HG03469 (cell line): ENCODE data around the gene GRPEL1.
A peak's percentile ranks its signal among the peaks of the same experiment; 100 is the strongest.

Experiments used
- ATAC-seq: cut with Tn5 transposase; IDR thresholded peaks from one replicate; pipeline ENCODE4 v1.9.1; 2021; ENCODE audit warnings: mild to moderate bottlenecking, moderate library complexity, moderate number of reproducible peaks; ENCODE audit not compliant: unreplicated experiment

The GRPEL1 gene

DNA sequence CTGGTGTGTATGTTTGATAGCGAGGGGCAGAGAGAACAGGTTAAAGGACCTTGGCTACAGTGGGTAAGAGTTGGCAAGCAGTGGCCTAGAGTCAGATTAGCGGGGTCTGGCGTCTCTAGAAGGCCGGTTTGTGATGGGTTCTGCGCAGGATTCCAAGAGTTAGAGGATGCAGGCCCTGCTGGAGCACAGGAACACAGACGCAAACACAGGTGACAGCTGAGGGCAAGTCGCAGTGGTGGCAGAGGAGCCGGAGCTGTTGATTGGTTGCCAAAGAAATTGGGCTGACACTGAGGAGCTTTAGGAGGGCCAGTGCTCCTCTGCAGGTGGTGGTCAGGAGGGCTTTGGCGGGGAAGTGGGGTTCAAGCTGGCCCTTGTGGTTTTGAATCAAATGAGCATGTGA is 20.9 kb downstream of the GRPEL1 start:
- no peak for ATAC-seq

DNA sequence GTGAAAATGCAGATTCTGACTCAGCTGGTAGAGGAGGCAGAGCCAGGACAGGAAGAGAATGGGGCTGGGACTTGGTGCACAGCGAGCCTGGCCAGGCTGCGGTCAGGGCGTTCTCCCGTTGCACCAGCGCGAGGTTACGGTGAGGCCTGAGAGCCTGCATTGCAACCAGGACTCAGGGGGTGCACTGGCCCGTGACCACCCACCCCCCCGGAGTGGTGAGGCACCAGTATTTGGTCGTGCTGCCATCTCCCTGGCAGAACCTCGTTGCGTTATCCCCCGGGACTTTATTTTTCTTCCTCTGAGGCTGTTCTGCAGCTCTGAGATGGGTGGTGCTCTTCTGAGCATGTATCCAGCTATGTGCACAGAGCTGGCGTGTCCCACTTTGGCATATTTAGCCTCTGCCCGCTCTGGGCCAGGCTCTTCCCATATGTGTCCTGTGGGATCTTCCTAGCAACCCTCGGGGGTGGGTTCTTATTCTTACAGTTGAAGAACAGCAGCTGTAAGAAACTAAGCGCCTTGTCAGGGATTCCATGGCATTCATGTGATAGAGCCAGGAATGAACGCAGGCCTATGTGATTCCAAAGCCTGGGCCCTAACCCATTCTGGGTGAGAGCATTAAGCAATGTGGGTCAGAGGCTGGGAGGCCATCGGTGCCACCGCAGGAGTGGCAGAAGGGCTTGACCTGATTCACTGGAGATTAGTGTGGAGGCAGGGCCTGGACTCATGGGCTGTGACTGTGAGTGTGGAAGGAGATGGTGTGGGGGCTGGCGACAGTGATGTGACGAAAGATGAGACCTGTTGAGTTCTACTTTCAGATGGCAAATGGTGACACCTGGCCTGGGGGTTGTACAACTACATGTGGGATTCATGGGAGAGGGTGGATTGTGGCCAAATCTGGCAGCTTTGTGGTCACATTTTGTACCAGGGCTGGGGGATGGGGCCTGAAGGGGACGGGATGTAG is 21.6 kb downstream of the GRPEL1 start:
- ATAC-seq = peak; percentile 25

DNA sequence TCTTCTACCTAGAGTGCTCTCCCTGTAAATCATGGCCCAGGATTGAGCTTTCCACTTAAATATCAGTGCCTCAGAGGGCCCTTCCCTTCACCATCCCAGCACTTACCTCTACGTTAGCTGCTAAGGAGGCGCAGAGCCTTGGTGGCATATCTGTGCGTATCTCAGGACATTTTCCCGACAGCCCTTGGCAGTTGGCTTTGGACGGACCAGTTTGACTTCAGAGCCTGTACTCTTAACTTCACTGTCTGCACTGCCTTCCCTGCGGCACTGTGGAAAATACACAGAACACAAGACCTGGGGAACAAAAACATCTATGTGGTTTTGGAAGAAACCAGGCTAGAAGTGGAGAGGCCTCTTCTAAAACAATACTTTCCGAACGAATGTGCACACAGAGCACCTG is 22.3 kb downstream of the GRPEL1 start:
- ATAC-seq = no peak

DNA sequence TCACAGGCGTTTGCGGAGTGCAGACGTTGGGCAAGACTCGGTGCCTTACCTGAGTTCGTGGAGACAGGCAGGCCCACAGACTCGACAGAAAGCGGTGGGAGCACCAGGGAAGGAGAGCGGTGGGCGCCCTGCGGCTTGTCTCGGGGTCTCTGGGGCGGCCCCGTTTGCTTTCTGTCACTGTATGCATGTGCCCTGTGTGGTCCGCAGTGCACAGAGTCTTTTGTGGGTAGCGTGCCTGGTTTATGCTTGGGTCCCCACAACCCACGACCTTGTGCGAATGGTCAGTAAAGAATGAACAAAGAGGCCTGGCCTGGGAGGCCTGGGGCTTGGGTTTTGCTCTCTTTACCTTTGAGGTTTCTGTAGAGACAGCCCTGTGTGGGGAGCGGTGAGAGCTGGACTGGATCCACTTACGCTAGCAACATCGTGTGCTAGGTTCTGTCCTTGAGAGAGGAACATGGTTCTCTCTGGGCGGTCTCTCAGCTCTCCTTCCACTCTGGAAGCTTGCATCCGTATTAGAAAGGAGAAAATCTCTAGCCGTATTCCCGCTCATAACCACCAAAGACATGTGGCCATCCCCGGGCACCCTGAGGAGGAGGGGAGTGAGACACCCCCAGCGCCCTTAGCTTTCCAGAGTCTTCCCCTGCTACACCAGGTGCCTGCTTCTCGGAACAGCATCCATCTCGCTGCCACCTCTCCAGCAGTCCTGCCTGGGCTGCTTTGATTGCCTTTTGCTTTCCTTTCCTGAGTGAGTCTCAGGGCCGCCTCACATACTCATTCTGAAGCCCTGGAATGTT is 23.5 kb downstream of the GRPEL1 start:
- ATAC-seq = no peak

DNA sequence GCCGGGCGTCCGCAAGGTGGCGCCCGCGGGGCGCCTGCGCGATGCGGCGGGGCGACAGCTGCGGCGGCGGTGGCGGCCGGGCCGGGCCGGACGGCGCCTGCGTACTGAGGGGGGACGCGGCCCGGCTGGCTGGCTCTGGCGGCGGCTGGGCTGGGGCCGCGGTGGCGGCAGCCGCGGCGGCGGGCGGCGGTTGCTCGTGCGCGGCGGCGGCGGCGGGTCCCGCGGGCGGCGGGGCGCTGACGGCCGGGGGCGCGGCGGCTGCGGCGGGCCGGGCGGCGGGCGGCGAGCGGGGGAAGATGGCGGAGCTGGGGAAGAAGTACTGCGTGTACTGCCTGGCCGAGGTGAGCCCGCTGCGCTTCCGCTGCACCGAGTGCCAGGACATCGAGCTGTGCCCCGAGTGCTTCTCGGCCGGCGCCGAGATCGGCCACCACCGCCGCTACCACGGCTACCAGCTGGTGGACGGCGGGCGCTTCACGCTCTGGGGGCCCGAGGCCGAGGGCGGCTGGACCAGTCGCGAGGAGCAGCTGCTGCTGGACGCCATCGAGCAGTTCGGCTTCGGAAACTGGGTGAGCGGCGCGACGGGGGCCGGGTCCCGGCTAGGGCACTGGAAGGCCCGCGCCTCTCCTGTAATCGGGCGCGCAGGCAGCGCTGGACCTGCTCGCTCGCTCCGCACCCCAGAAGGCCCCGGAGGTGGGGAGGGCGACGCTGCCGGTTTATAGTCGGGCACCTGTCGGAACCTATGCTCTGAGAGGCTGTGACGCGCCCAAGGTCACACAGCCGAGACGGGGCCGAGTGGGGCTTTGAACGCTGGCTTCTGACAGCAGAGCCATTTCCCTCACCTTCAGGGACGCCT is 24.4 kb downstream of the GRPEL1 start, which contains the start of gene TADA2B:
TADA2B (plus strand) TSS at position 89 of the 853 bp plus-strand sequence; CDS start at position 297, 208 bp downstream.
- peak; percentile 4 for ATAC-seq

DNA sequence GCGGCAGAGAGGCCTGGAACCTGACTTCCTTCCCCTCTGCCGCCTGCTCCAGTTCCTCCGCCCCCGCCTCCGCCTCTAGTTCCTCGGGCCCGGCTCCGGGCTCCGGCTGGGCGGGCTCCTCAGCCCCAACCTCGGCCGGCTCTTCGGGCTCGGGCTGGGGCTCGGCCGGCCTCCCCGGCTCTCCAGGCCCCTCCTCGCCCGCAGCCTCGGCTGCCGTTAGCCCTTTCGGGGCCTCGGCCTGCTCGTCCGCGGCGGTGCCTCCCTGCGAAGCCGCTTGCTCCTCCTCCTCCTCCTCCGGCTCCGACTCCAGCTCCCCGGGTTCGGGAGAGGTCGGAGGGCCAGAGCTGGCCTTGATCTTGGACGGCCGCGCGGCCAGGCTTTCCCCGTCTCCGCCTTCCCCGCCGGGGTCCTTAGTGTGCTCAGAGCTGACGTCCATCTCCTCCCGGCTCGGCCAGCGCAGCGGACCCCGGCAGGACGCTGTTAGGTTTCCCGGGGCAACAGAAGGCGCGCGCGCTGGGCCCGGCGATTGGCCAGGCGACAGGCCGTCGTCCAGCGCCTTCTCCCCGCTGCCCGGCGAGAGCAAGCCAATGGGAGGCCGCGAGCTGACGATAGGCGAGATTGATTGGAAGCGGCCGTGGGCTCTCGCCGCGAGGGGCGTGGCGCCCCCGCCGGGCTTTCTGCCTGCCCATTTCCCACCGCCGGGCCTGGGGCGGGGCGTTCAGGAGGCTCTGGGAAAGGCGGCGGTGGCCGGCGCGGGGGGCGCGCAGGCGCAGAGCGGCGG is 25.2 kb downstream of the GRPEL1 start:
- ATAC-seq = peak; percentile 59

DNA sequence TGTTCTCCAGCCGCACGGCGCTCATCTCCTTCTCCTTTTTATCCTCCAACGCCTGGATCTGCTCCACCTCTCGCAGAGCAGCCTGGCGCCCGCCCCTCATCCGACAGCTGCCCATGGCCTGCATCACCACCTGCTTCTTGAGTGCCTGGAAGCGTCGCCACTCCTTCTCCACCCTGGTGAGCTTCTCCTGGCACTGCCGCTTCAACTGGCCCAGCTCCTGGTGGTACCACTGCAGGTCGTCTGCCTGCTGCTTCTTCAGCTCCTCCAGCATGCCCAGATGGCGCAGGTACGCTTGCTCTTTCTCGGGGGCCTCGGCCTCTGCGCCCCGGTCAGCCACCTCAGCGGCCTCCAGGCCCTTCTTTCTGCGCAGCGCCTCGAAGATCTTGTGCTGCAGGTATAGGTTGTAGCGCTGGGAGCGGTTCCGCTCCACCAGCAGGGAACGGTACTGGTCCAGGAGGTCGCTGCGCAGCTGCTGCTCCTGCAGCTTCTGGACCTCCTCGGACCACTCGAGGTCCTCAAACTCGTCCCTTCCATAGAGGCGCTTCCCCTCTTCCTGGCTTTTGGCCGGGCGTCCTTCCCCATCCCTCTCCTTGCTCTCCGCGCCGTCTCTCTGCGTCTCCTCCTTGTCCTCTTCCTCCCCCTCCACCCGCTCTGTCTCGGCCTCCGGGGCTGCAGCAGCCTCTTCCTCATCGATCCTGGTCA is 25.9 kb downstream of the GRPEL1 start:
- ATAC-seq = no peak

DNA sequence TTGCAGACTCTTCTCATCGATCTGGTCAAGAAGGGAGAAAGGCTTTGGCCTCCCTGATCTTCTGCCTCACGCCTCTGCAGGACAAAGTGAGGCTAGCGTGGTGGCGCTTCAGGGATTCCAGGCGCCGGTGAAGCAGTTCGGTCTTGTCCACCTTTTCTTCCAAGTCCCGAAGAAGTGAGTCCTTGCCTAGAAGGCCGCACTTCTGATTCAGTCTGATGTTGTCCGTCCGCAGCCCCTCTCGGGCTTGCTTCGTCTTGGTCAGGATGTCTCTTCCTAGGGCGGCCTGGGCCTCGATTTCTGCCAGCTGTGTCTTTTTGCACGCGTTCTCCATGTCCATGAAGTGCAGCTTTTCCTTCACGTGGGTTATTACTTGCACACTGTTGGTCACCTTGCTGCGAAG is 26.6 kb downstream of the GRPEL1 start:
- no peak for ATAC-seq

DNA sequence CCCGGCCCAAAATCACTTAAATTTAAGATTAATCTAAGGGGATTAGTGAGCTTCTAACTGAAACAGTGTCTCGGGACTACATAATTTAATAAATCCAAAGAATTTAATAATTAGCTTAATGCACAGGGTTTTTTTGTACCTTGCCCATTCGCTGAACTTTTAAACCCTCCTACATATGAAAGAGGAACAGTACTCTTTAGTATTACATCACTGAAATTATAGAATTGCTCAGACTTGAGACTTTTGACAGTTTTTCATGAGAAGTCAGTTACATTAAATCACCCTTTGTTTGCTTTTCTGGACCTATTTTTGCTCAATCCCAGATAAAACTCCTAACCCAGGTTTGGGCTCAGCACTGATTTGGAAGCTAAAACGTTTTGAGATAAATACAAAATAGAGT is 27.1 kb downstream of the GRPEL1 start:
- no peak for ATAC-seq

DNA sequence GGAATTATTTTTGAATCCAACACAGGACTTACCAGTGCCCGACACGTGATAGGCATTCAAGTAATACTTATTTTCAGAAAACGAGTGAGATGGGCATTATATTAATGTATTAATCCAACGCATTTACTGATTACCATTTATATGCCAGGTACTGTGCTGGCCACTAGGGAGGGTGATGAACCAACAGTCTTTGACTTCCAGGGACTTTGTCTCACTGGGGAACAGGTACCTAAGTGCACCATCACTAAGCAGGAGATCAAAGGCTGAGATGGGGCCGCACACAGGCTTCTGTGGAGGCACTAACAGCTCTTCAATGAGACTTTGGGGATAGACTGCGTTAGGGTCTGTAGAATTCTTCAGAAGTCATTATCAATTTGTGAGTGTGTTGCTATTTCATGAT is 30.4 kb downstream of the GRPEL1 start:
- ATAC-seq = no peak

DNA sequence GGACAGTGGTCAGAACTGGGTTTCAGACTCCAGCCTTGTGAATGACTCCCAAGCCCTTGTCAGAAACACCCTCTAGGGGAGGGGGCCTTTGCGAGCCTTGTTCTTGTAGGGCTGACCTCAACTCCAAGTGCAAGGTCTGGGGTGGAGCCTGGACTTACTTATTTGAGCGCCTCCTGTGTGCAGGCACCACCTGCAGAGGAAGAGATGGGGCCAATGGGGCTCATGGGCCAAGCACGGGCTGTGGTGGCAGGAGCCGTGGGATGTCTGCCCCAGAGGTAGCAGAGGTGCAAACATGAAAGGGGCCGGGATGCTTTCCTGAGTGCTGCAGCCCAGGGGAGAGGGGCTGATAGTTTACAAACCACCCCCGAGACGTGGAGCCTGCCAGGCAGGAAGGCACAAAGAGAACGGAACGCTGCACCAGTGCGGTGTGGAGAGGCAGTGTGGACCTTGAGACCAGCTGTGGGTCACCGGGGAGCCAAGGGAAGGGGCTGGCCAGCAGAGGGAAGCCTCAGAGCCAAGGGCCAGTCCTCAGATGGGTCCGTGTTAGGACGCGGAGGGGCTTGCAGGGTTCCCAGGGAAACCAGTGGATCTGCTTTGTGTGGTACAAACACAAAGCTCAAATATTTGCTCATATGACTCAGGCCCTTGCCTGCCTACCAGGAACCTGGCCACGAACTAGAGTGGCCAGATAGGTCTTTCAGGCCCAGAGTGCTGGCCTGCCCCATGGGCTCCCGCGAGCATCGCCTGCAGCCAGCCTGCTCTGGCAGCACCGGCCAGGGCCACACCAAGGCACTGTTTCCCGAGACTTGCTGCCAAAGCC is 33.4 kb downstream of the GRPEL1 start:
- ATAC-seq = no peak

DNA sequence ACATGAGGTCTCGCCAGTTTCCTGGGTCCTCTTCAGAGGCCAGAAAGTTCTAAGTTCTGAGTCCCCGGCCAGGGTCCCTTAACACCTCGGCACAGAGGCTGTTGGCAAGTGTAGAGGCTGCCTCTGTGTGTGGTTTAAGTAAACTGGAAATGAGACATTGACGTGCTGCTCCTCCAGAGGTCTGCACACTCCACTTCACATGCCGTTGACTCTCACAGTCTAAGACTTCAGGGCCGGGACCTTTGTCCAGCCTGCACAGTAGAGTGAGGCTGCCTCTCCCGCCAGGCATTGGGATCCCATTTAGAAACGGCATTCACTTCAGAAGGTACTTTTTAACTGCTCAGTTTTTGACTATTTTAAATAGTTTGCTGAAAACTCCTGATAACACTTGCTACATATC is 35.3 kb downstream of the GRPEL1 start:
- ATAC-seq = no peak

DNA sequence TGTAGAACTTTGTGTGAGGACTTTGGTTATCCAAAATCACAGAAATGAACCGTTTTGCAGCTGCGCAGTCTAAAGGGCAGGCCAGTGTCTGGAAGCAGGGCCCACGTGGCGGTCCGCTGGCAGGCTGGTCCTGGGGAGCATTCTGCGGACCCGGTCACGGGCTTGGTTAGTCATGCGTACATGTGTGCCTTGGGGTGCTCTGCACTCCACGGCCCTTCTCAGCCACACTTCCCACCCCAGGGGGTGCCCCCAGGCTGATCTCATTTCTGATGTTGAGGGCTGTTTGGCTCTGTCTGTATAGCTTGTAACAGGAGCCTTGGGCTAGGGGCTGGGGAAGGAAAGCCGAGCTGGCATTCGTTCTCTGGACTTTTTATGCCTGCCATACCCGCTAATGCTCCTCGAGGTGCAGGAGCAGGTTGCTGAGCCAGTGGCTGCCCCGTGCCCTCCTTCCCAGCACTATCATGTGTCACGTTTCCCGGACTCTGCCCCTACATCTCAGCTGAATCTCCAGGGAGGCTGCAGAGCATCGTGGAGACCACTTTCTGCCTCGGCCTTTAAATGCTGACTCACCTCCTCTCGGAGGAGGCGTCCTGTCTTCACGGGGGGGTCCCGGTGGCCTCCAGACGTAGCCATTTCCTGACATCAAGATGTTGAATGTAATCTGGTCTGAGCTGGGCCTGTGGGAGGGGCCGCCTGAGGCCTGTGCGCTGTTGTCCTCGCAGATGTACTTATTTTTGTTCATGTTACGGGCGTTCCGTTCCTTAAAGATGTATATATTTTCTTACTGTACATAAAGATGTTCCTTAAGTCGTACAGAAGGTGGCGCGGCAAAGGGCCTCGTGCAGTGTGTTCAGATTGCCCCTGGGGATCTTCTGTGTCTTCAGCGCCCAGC is 36.1 kb downstream of the GRPEL1 start:
- ATAC-seq = no peak

DNA sequence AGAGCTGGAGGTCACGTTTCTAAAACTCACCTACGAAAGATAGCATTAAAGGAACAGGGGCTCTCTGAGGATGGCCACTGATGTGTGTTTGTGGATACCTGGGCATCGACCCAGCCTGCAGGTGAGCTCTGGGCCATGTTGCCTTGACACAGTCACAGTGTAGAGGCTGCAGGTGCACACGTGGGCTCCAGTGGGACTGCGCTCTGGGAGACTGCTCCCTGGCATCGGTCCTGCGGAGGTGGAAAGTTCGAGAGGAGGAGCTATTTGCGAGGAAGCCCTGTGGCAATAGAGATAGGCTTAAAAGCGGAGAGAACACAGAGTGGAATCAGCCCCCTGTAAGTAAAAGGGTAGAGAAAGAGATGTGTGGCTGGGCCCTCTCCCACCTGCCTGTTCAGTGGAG is 37.0 kb downstream of the GRPEL1 start:
- no peak for ATAC-seq

DNA sequence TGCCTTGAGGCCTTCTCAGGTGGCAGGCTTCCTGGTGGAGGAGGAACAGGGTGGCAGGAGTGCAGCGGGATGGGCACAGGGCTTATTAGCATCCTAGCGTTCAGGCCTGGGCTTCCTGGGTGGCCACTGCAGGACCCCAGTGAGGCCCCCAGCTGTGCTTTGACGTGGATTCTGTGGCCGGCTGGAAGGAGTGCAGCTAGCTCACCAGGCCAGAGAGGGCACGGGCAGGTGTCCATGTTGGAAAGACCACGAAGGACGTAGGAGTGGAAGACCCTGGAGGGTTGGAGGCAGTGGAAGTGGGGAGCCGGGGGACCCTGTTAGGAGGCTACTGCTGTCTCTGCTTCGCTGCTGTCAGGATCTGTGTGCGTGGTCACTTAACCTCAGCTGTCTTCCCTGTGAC is 37.9 kb downstream of the GRPEL1 start:
- ATAC-seq = no peak

DNA sequence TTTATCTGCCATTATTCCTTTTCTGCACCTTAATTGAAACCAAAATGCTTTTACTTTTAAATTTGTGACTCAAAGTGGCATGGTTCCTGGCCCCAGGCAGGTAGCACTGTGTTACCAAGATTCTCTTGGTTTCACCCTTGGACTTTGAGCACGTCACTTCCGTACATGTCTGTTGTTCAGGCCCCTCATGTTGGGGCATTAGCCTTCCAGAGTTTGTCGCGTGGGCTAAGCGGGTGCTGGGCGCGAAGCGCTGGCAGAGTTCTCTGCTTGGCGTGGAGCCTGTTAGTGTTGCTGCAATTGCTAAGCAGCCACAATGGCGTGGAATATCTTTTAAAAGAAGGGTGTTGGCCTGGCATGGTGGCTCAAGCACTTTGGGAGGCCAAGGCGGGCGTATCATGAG is 38.7 kb downstream of the GRPEL1 start:
- ATAC-seq = no peak

DNA sequence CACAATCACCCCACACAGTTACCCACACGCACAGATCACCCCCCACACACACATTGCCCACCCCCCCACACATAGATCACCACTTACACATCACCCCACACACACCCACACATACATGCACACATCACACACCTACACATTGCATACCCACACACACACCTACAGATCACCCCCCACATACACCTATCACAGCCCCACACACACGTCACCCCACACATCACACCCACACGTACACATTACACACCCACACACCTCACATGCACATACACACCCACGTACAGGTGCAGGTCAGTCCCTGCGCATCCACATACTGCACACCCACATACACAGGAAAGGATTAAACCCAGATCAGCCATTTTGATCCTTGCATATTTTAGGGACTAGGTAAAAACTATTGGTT is 40.0 kb downstream of the GRPEL1 start:
- no peak for ATAC-seq

DNA sequence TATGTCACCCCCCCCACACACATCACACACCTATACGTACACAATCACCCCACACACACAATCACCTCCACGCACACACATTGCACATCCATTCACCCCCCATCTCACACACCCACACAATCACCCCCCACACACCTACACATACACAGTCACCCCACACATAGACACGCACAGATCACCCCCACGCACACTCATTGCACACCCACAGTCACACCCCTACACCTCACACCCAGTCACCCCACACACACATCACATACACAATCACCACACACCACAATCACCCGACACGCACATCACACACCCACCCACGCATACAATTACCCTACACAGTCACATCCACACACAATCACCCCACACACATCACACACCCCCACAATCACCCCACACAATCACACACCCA is 40.6 kb downstream of the GRPEL1 start:
- ATAC-seq = no peak
